Globus pallidus (tissue), 1 donor: Measurements from ENCODE around the gene RELL1.

ENCODE experiments used
- DNase-seq: peaks from one replicate; pipeline ENCODE4 v3.0.0-alpha.2; 2015; ENCODE audit warnings: low spot score

The RELL1 gene

DNA sequence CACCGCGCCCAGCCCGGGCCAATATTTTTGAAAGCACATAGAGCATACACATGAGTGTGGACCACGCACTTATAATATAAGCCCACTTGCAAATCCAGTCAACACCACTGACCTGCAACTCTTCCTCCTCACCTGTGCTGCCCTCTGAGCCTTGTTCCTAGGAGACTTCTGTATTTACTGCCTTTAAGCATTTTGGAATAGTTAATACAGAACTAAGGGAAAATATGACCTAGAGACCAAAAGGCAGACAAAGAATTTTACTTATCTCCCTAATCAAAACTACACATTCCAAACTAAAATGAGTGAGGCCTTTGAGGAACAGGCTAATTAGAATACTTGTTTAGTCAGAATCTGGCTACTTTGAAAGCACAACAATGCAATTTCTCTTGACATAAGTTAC lies 89.1 kb downstream of the RELL1 start:
- no peak for DNase-seq

DNA sequence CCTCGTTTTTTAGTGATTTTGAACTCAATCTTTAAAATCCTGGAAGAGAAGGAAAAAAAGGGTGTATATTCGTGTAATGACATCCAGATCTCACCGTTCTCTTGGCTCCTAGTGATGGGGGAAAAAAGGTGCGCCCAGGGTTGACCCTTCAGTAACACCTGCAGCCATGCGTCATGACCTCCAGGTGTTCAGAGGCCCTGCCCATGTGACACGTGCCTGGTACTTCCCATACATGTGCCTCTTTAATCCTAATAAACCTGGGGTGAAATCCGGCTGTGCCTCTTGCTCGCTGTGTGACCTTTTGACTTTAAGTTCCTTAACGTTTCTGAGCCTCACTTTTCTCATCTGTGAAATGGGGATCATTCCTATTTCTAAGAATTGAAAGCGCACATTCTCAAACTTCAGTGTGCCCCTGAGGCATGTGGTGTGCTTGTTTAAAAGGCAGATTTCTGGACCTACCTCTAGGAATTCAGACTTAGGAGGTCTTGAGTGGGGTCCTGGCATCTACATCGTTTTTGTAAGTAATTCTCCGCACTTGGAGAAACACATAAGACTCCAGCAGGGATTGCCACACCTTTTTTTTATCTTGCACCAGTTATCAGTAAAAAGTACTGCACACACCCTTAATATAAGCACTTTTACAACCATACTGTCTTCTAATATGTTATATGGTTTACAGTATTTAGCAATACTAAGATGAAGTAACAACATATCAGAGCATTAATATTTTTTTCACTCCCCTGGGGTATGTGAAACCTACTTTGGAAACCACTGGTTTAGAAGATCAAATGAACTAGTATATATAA lies 90.1 kb downstream of the RELL1 start:
- no peak for DNase-seq

DNA sequence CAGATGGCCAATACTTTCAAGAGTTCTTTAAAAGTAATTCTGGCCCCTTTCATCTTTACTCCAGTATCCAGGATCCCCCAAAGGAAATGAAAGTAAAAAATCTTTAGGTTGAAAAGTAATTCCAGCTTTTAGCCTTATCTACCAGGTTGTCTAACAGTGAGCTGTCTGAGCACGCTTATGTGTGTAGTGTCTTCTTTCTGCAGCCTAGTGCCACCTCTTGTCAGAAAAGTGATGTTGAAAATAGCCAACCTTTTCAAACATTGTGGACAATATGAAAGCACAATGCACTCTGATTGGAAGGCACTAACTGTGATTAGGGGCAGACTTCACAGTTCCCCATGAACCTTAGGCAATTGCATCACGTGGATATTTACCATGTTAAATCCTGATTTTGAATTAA lies 92.1 kb downstream of the RELL1 start:
- no peak for DNase-seq

DNA sequence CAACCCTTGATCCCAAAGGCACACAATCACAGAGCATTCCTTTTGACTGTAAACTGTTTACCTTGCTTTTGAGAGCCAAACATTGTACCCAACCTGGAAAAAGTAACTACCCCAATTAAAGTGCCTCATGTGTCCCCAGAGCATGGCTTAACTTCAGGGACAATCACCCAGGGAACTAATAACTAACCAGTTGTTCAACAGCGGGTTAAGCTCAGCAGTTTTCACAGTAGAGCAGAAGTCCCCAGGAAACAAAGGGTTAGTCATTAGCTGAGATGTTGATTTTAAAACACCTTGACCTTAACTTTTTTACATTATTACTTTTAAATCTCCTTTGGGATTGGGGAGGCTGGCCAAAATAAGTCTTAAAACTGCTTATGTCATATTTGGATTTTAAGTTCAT lies 94.8 kb downstream of the RELL1 start:
- DNase-seq, result no peak

DNA sequence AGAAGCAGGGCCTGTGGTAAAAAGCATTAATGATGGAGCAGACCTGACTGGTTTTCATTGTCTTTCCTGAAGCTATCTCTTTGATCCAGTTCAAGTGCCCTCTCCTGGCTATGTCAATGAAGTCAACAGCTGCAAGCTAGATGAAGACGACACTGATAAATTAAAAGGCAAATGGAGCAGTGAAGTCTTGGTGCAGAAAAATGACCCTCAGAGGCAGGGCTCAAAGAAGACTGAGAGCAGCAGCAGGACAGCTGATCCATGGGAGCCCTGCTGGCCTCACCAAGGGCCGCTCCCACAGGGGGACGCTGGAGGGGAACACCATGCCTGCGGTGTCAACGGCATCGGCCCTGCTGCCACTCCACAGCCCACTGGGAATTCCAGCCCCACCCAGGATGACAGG lies 96.2 kb downstream of the RELL1 start:
- DNase-seq, result no peak

DNA sequence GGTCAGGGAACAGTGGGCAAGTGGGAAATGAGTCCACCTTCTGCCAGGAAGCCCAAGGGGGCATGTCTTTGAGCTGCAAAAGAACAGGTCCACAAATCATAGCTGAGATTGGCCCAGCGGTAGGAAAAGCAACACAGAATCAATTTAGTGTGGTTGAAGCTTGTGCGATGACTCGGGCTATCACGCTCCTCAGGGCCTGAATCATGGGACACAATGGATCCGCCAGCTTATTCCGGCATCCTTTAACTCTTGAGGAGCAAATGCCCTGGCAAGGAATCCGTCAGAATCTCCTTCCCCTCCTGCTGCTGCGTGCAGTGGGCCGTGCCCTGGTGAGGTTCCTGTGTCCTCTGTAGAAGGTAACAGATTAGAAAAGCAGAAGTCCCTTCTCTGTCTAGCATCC lies 98.0 kb downstream of the RELL1 start:
- no peak for DNase-seq

DNA sequence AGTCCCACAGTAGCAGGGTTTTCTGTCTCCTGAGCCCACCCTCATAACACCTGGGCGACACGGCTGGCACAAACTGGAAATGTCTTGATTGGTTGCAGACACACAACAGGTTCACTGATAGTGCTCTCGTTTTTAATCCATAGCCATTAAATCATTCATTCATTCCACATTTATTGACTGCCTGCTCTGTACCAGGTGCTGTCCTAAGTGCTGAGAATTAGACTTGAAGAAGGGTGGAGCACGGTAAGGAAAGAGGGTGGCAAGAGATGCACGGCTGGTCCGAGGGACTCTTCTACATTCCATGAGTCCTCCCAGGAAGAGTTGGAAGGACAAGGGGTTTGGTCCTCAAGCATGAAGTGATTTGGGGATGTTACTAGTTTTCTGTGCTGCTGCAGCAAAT lies 100.0 kb downstream of the RELL1 start:
- DNase-seq, result no peak

DNA sequence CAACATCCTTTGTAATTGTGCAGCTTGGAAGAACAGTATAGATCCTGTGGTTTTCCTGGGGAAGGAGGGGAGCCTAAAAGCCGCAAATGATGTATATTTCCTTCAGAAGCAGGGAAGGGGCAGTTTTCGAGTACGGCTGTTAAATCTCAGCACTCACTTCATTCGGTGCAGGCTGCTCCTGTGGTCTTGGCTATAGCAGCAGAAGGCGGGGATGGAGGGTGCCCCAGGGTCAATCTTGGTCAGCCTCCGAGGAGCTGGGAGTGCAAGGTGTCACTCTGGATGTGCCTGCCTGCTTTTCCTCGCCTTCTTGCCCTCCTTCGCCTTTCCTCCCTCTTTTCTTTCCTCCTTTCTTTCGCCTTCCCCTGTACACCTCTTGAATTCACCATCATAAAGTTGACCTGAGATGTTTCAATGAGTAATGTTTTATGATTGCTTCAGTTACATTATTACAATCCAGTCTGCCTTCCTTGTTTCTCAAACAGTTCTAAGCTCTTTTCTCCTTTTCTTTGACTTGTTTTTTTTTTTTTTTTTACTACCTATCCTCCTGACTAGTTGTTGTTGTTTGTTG lies 101.6 kb downstream of the RELL1 start:
- no peak for DNase-seq

DNA sequence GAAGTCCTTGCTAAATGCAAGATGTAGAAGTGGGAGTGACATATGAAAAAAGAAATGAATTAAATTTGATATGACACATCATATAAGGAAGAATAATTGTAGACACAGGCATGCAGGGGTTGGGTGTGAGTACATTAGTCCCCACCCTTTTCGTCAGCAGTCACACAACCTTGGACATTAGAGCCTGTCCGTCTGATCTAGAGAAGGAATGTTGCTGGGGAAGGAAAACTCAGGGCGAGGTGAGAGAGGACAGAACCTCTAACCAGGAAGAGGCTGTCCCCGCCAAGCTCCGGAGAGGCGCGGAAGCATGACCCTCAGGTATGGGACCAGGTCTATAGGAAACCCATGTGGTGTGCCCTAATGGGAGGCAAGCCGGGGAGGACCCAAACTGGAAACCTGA lies 102.1 kb downstream of the RELL1 start:
- DNase-seq, result no peak

DNA sequence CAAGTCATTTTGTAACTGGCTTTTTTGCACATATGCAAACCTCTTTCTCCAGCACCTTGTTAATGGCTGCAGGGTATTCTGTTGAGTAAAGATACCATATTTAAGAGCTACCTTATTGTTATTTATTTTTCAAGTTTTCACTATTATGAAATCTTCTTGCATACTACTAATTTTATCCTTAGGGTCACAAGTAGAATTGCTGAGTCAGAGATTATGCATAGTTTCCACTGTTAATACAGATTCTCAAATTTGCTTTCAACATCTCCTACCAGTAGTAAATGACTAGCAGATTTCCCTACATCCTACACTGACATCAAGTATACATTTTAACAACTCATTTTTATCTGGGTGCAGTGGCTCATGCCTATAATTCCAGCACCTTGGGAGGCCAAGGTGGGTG lies 112.6 kb downstream of the RELL1 start:
- no peak for DNase-seq

DNA sequence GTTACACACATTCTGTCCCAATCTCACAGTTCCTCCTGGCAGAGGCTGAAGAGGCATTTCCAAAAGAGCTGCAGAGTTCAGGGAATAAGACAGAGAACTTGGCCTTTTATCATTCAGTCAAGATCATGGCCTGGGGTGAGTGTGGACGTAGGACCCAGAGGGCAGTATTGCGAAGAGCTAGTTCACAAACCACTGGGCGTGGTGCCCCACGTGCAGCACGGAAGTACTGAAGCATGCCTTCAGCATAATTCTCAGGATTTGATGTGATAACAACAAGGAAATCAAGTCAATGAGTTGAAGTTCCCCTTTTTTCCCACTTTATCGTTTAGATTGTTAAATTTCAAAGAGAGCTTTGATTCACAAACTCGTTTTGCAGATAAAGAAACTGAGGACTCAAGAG lies 117.7 kb downstream of the RELL1 start:
- no peak for DNase-seq

DNA sequence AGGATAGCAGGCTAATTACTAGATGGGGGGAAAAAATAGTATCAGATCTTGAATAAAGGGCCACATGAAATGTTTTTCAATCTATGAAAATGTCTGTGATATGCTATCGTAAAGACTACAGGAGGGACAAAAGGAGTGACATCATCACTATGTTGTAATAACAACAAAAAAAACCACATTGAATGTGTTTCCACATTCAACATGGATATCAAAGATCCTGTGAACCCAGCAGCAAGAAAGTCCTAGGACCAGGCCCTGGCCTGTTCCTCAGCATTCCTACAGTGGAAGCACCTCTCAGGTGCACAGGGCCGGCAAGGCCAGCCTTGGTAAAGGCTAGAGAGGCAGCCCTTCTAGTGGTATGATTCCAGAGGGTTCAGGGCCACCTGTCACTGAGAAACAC lies 118.3 kb downstream of the RELL1 start:
- no peak for DNase-seq

DNA sequence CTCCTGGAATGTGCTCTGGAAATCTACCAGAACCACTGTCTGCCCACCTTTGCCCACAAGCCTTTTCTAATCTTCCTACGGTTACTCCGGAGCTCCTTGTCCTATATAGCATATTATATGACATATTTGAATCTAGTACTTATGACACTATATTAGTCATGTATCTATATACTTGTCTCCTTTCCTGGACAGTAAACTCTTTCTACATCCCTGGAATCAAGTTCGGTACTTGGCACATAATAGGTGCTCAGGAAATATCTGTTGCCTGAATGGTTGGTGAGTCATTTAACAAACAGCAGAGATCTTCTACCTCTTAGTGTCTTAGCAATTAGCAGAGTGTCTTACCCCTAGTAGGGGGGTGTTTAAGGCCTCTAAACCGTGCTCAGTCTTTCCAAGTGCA lies 123.6 kb downstream of the RELL1 start:
- no peak for DNase-seq

DNA sequence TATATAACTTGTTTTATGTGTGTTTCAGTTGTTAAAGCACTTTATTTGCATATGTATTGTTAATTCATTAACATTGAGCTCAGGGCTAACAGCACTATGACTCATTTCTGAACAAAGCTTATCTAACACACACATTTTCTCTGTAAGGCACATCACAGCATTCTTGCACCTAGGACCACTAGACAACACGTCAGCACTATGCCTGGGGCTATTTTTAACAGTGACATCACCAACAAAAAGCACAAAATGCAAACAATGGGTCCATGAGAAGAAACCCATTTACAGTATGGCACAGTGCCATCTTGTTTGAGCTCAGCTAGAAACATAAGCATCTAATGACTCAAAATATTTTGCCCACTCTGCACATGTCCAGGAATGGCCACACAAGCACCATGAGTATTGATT lies 124.4 kb downstream of the RELL1 start:
- DNase-seq, result no peak

DNA sequence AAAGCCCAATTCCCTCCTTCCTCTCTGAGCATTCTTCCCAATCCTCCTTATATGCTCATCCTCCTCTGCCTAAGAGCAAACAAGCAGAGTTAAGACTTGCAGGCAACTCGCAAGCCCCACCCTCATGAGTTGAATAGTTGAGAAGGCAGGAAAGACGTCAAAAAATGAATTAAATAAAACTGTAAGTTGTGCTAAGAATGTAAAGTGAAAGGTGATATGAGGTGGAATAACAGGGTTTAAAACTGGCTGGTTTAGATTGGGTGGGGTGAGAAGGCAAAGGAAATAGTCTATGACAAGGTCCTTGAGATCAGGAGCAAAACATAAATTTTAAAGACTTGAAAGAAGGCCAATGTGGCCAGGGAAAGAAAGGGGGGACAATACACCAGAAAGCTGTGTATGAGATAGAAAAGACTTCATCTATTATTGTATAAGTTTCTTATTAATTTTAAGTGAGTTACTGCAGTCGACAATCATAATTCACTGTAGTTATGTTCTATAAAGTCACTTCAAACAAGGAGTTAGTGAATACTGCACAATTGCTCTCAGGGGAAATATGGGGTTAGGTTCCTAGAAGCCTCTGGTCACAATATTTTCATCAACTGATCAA lies 124.9 kb downstream of the RELL1 start:
- no peak for DNase-seq
